GM18909 (cell line): ENCODE results near the gene DCAF7.

Source experiments
- ATAC-seq: cut with Tn5 transposase; IDR thresholded peaks from one replicate; pipeline ENCODE4 v1.9.1; 2021; ENCODE audit warnings: mild to moderate bottlenecking; ENCODE audit not compliant: unreplicated experiment, poor library complexity

DCAF7 gene

GRCh38 chr17:63523253-63523855 lies 26.9 kb upstream of the DCAF7 start, which contains the start of gene KCNH6:
Gene KCNH6, plus strand, starts transcription at chr17:63523358. Its CDS starts 56 bp downstream, at chr17:63523414.
- no peak for ATAC-seq

- no peak for ATAC-seq
These were observed 26.2 kb upstream of the DCAF7 start for GRCh38 chr17:63524051-63524450.

- ATAC-seq, result no peak
These were observed 24.9 kb upstream of the DCAF7 start for GRCh38 chr17:63525190-63525946.

GRCh38 chr17:63526861-63527260 lies 23.4 kb upstream of the DCAF7 start:
- ATAC-seq, result no peak

- ATAC-seq, result no peak
These were observed 22.1 kb upstream of the DCAF7 start for GRCh38 chr17:63528183-63528582.

- ATAC-seq, result no peak
These were observed 20.3 kb upstream of the DCAF7 start for GRCh38 chr17:63529711-63530556.

- no peak for ATAC-seq
These were observed 19.7 kb upstream of the DCAF7 start for GRCh38 chr17:63530557-63531021.

- ATAC-seq, result no peak
These were observed 19.0 kb upstream of the DCAF7 start for GRCh38 chr17:63531022-63531965.

GRCh38 chr17:63533433-63534077 lies 16.7 kb upstream of the DCAF7 start:
- ATAC-seq, result no peak

- ATAC-seq, result no peak
These were observed 16.2 kb upstream of the DCAF7 start for GRCh38 chr17:63534078-63534570.

- ATAC-seq, result no peak
These were observed 15.3 kb upstream of the DCAF7 start for GRCh38 chr17:63534816-63535455.

- ATAC-seq, result no peak
These were observed 14.6 kb upstream of the DCAF7 start for GRCh38 chr17:63535640-63536039.

GRCh38 chr17:63537001-63537400 lies 13.3 kb upstream of the DCAF7 start:
- no peak for ATAC-seq

- ATAC-seq, result no peak
These were observed 12.1 kb upstream of the DCAF7 start for GRCh38 chr17:63537991-63538692.

- no peak for ATAC-seq
These were observed 11.3 kb upstream of the DCAF7 start for GRCh38 chr17:63538693-63539595.

- no peak for ATAC-seq
These were observed 9.7 kb upstream of the DCAF7 start for GRCh38 chr17:63540590-63540989.

GRCh38 chr17:63542218-63542545 lies 8.1 kb upstream of the DCAF7 start:
- no peak for ATAC-seq
